Limb (tissue), 2 donors: ENCODE data around the gene SPAG7.

Source experiments
- DNase-seq, 2 donors: peaks; one replicate each; pipeline ENCODE4 v3.0.0-alpha.2; 2016; ENCODE audit errors: extremely low spot score in 2 of 2

The SPAG7 gene

GRCh38 chr17:4950075-4950745, 17.4 kb downstream of the SPAG7 start:
- DNase-seq = peak in 1 of 2 donors; percentile 61

- peak in 1 of 2 donors; percentile 78 for DNase-seq
These were observed 18.1 kb downstream of the SPAG7 start for GRCh38 chr17:4949321-4950074.

- DNase-seq = peak; percentile 84 to 90
These were observed 18.7 kb downstream of the SPAG7 start for GRCh38 chr17:4948931-4949320.

- peak; percentile 93 to 94 for DNase-seq
These were observed 19.3 kb downstream of the SPAG7 start, which contains the start of gene PFN1 for GRCh38 chr17:4948166-4948930. TSS of gene PFN1 (minus strand) at chr17:4948530. CDS start at chr17:4948394, 136 bp downstream.

GRCh38 chr17:4947411-4948165, 20.0 kb downstream of the SPAG7 start:
- DNase-seq = peak; percentile 64 to 81

- DNase-seq = no peak
These were observed 20.6 kb downstream of the SPAG7 start for GRCh38 chr17:4947010-4947410.

GRCh38 chr17:4946312-4946976, 21.2 kb downstream of the SPAG7 start:
- no peak for DNase-seq

- DNase-seq = no peak
These were observed 21.7 kb downstream of the SPAG7 start for GRCh38 chr17:4945944-4946280.

- no peak for DNase-seq
These were observed 22.3 kb downstream of the SPAG7 start for GRCh38 chr17:4945176-4945943.

GRCh38 chr17:4944554-4945175, 23.0 kb downstream of the SPAG7 start:
- no peak for DNase-seq

- DNase-seq = no peak
These were observed 23.5 kb downstream of the SPAG7 start for GRCh38 chr17:4944163-4944553.

GRCh38 chr17:4942760-4943508, 24.7 kb downstream of the SPAG7 start:
- DNase-seq = no peak

- no peak for DNase-seq
These were observed 26.4 kb downstream of the SPAG7 start for GRCh38 chr17:4941319-4941610.

- no peak for DNase-seq
These were observed 26.9 kb downstream of the SPAG7 start for GRCh38 chr17:4940555-4941318.

- peak; percentile 95 to 100 for DNase-seq
These were observed 27.6 kb downstream of the SPAG7 start, which contains the start of the genes RNF167 and SLC25A11 for GRCh38 chr17:4939796-4940554. TSS of gene RNF167 (plus strand) at chr17:4940268. CDS start at chr17:4940910, 642 bp downstream. TSS of gene SLC25A11 (minus strand) at chr17:4940046. CDS start at chr17:4939910, 136 bp downstream.

- DNase-seq = no peak
These were observed 28.1 kb downstream of the SPAG7 start for GRCh38 chr17:4939546-4939795.

GRCh38 chr17:4938688-4939545, 28.7 kb downstream of the SPAG7 start:
- no peak for DNase-seq
